Smooth muscle cell (in vitro differentiated cells): Measurements from ENCODE around the gene CADPS. TPM values are rescaled to one million over a fixed set of nuclear protein-coding genes. Genes with fewer than 3 reads are reported as not detected.
A peak's percentile ranks its signal among the peaks of the same experiment; 100 is the strongest.

ENCODE experiments used
- DNase-seq: peaks from one replicate; lab custom pipeline; 2025; ENCODE audit not compliant: unreplicated experiment; lab: John Stamatoyannopoulos, UW
- H2AFZ ChIP-seq: fragments of 200-600 bp; sonication (generic); 2 replicates; pipeline ENCODE4 v1.6.0; 2016; ENCODE audit warnings: antibody characterized with exemption, low read depth, mild to moderate bottlenecking
- H3F3A ChIP-seq: fragments of 200-600 bp; sonication (generic); 2 replicates; pipeline ENCODE4 v1.6.0; 2017; ENCODE audit warnings: antibody characterized with exemption, low read depth
- H3K27ac ChIP-seq: fragments of 200-600 bp; sonication (generic); 2 replicates; pipeline ENCODE4 v1.5.1; 2016; ENCODE audit warnings: low read depth, mild to moderate bottlenecking
- H3K27me3 ChIP-seq: fragments of 200-600 bp; sonication (generic); 2 replicates; pipeline ENCODE4 v1.6.1; 2016; ENCODE audit warnings: low read depth, mild to moderate bottlenecking
- H3K36me3 ChIP-seq: fragments of 200-600 bp; sonication (generic); 2 replicates; pipeline ENCODE4 v1.5.1; 2016; ENCODE audit warnings: low read depth
- H3K4me1 ChIP-seq: fragments of 200-600 bp; sonication (generic); 2 replicates; pipeline ENCODE4 v1.5.1; 2016; ENCODE audit warnings: low read depth
- H3K4me2 ChIP-seq: fragments of 200-600 bp; sonication (generic); 2 replicates; pipeline ENCODE4 v1.6.0; 2016; ENCODE audit warnings: mild to moderate bottlenecking
- H3K4me3 ChIP-seq: fragments of 200-600 bp; sonication (generic); 2 replicates; pipeline ENCODE4 v1.5.1; 2016; ENCODE audit warnings: mild to moderate bottlenecking
- H3K79me2 ChIP-seq: fragments of 200-600 bp; sonication (generic); 2 replicates; pipeline ENCODE4 v1.6.0; 2016; ENCODE audit warnings: low read depth, mild to moderate bottlenecking
- H3K9ac ChIP-seq: fragments of 200-600 bp; sonication (generic); 2 replicates; pipeline ENCODE4 v1.6.0; 2016; ENCODE audit warnings: low read depth
- H3K9me3 ChIP-seq: fragments of 200-600 bp; sonication (generic); replicated peaks from 2 replicates; pipeline ENCODE4 v1.5.1; 2016; ENCODE audit warnings: low read depth
- H4K20me1 ChIP-seq: fragments of 200-600 bp; sonication (generic); 2 replicates; pipeline ENCODE4 v1.6.0; 2016; ENCODE audit warnings: low read depth
- WGBS: methylation state at CpG from one replicate; pipeline ENCODE4 v1.1.7; 2016; ENCODE audit warnings: low lambda C conversion rate; 5-methylcytosine and 5-hydroxymethylcytosine counted together
- polyA plus RNA-seq: library from polyadenylated mRNA; unstranded; fragments of >200 nt; fragmentation: Nextera tagmentation; extraction: Ambion mirVana; gene quantifications from 2 replicates; pipeline ENCODE4 v1.2.1, GENCODE V29; 2016
- total RNA-seq: library from RNA; depleted of rRNA; stranded (reverse); fragments of >200 nt; gene quantifications from 2 replicates; pipeline ENCODE4 v1.2.3, GENCODE V29; 2014
- TF ChIP-seq, protein P1 (sequence below): fragments of 200-600 bp; sonication (generic); IDR thresholded peaks from 2 replicates; pipeline ENCODE4 v1.5.1; 2017; ENCODE audit warnings: borderline replicate concordance, mild to moderate bottlenecking, antibody characterized with exemption; ENCODE audit not compliant: insufficient read depth, poor library complexity, severe bottlenecking

Gene CADPS
- total and polyA plus RNA-seq, 2 experiments from 2014 or later = 4.4 to 38.4 TPM

- Histone ChIP-seq H3K4me1 (peaks cover 7% of the 10 kb centered on the region), H3F3A (no peaks in the 10 kb centered on the region), H4K20me1 (no peaks in the 10 kb centered on the region), H3K36me3 (no peaks in the 10 kb centered on the region), H3K27ac (no peak overlapping the region), H3K4me3 (no peak overlapping the region), H3K9ac (no peak overlapping the region), H2AFZ (no peak overlapping the region), H3K27me3 (peaks cover 7% of the 10 kb centered on the region), H3K79me2 (no peaks in the 10 kb centered on the region), H3K4me2 (no peak overlapping the region), H3K9me3 (no peaks in the 10 kb centered on the region)
- WGBS = 91% methylated on average over 3 of the region's 3 CpGs
- no peak for DNase-seq
- TF ChIP-seq, protein P1, sequence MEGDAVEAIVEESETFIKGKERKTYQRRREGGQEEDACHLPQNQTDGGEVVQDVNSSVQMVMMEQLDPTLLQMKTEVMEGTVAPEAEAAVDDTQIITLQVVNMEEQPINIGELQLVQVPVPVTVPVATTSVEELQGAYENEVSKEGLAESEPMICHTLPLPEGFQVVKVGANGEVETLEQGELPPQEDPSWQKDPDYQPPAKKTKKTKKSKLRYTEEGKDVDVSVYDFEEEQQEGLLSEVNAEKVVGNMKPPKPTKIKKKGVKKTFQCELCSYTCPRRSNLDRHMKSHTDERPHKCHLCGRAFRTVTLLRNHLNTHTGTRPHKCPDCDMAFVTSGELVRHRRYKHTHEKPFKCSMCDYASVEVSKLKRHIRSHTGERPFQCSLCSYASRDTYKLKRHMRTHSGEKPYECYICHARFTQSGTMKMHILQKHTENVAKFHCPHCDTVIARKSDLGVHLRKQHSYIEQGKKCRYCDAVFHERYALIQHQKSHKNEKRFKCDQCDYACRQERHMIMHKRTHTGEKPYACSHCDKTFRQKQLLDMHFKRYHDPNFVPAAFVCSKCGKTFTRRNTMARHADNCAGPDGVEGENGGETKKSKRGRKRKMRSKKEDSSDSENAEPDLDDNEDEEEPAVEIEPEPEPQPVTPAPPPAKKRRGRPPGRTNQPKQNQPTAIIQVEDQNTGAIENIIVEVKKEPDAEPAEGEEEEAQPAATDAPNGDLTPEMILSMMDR = no peak
Observed at GRCh38 chr3:62835554-62836236, 39.5 kb downstream of the CADPS start.

DNA sequence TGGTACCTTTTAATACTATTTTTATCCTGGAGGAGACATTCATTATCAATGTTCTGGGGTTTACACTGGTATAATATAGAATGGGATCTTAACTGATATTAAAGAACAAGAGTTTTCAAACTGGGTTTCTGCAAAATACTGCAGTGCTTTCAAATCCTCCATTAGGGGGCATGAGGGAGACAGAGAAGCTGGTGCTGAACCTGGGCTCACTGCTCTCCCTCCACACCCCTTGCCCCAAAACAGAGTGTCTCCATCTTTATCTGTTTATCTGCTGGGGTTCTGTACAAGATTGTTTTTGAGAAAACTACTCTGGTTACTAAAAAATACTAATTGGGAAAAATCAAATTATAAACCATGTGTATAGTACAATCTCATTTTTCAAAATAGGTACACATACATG lies 41.7 kb downstream of the CADPS start:
- TF ChIP-seq, protein P1 = peak; percentile 50
- Histone ChIP-seq H3K4me3 (no peak overlapping the region), H3K9me3 (no peaks in the 10 kb centered on the region), H3K27ac (no peak overlapping the region), H2AFZ (no peak overlapping the region), H3K4me2 (no peak overlapping the region), H3K9ac (no peak overlapping the region), H3F3A (no peaks in the 10 kb centered on the region), H3K36me3 (no peaks in the 10 kb centered on the region), H4K20me1 (no peaks in the 10 kb centered on the region), H3K4me1 (peaks cover 10% of the 10 kb centered on the region), H3K79me2 (no peaks in the 10 kb centered on the region), H3K27me3 (peaks cover 5% of the 10 kb centered on the region)
- DNase-seq = no peak

- H3F3A ChIP-seq = no peaks in the 10 kb centered on the region
- TF ChIP-seq, protein P1 = no peak
- no peak overlapping the region for H3K4me2 ChIP-seq
- H2AFZ ChIP-seq = no peak overlapping the region
- WGBS = 66% methylated on average over 7 of the region's 7 CpGs
- no peak overlapping the region for H3K27ac ChIP-seq
- no peaks in the 10 kb centered on the region for H3K79me2 ChIP-seq
- peaks cover 10% of the 10 kb centered on the region for H3K4me1 ChIP-seq
- peaks cover 5% of the 10 kb centered on the region for H3K27me3 ChIP-seq
- H3K9ac ChIP-seq = no peak overlapping the region
- H4K20me1 ChIP-seq = no peaks in the 10 kb centered on the region
- no peaks in the 10 kb centered on the region for H3K9me3 ChIP-seq
- DNase-seq = no peak
- no peaks in the 10 kb centered on the region for H3K36me3 ChIP-seq
- H3K4me3 ChIP-seq = no peak overlapping the region
Observed at GRCh38 chr3:62832553-62832952, 42.7 kb downstream of the CADPS start.

DNA sequence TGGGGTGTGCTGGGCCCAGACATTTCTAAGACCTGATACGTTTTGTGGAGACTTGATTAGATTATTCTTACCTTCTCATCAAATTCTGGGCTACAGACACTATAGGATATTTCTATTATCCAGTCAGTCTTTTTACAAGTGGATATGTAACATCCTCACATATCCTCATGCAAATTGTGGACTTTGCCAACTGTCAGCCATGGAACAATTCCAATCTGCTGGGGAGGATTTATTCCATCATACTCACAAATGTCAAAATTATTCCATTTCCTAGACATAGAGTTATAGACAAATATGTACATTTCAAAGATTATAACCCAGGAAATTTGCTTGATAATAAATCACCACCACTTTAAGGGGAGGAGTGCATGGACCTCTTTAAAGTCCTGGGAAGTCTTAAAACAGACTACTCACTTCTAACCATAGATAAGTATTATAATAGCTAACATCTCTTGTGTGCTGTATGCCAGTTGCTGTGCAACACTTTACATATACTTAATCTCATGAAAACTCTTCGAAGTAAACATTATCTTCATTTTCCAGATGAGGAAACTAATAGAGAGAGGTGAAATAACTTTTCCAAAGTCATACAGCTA lies 44.4 kb downstream of the CADPS start:
- H4K20me1 ChIP-seq = no peaks in the 10 kb centered on the region
- no peaks in the 10 kb centered on the region for H3K9me3 ChIP-seq
- TF ChIP-seq, protein P1 = no peak
- no peak overlapping the region for H2AFZ ChIP-seq
- no peaks in the 10 kb centered on the region for H3K36me3 ChIP-seq
- no peaks in the 10 kb centered on the region for H3F3A ChIP-seq
- no peak overlapping the region for H3K4me3 ChIP-seq
- no peaks in the 10 kb centered on the region for H3K79me2 ChIP-seq
- WGBS = 80% methylated on average over 2 of the region's 2 CpGs
- DNase-seq = no peak
- H3K27ac ChIP-seq = no peak overlapping the region
- H3K4me1 ChIP-seq = peaks cover 10% of the 10 kb centered on the region
- peaks cover 5% of the 10 kb centered on the region for H3K27me3 ChIP-seq
- H3K4me2 ChIP-seq = no peak overlapping the region
- H3K9ac ChIP-seq = no peak overlapping the region
